ENCODE measurements around the gene ACVR1. TPM values are rescaled to one million over a fixed set of nuclear protein-coding genes. Genes with fewer than 3 reads are reported as not detected.

ACVR1 gene
- total and polyA plus RNA-seq, 2 of the 13 experiments (the other 11 are each of a cell fraction or from before 2014, with no cell fraction given), result 2.3 to 5.4 TPM

DNA sequence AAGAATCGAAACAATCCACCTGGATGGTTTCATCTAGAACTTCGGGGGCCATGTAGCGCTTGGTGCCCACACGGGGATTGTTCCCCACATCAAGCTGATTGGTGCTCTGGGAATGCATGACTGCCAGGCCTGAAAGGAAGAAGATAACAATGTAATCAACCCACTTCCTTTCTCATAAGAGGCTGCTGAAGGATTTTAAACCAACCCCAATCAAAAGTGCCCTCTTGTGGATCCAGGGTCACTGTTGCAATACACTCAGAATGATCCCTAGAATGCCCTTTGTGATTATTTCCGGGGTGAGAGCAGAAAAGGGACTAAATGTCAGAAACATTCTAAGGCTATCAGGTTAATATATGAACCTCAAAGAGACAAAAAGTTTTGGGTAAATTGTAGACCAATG lies 115.2 kb downstream of the ACVR1 start:
- ATAC-seq, result no peak
- H4K20me1 ChIP-seq (ENCODE audit: insufficient read depth, low read length), result no peaks in the 10 kb centered on the region
- H3K9ac ChIP-seq (ENCODE audit: insufficient read depth, low read depth, low read length), result no peak overlapping the region
- ChIA-PET POLR2A (no interaction called here), CTCF (ENCODE audit: low intra/inter-chr PET ratio, low total read pairs) (no interaction called here)
- H3K9me3 ChIP-seq (ENCODE audit: low read length), result peaks cover 13% of the 10 kb centered on the region
- no peak overlapping the region for H3K4me3 ChIP-seq (replicated peaks in 1 of 3; ENCODE audit: insufficient read depth in 1 of 3, low read depth in 2 of 3, low read length in 3 of 3)
- no peak for DNase-seq (ENCODE audit: low spot score)
- no peak overlapping the region for H2AFZ ChIP-seq (ENCODE audit: low read length)
- H3K79me2 ChIP-seq (ENCODE audit: insufficient read depth, low read length), result no peaks in the 10 kb centered on the region
- FAIRE-seq, result no peak
- 91% methylated on average over 5 of the region's 5 CpGs for WGBS (ENCODE audit: low lambda C conversion rate)
- H3K4me1 ChIP-seq (ENCODE audit: insufficient read depth, low read length), result no peaks in the 10 kb centered on the region
- H3K4me2 ChIP-seq (ENCODE audit: low read depth, low read length), result no peak overlapping the region
- intact Hi-C loops (cut with micrococcal nuclease; ENCODE audit: unreplicated experiment) (loop anchor here (5.0 kb wide), 1 partner anchor 264 kb away; no protein-coding TSS in a partner anchor), in situ Hi-C loops (cut with HindIII; ENCODE audit: extremely low pct_ligation_motif_present, low pct_unique_long_range_greater_than_20kb) (loop anchor here (25.0 kb wide), 1 partner anchor 274 kb away; no protein-coding TSS in a partner anchor)
- H3K36me3 ChIP-seq (replicated peaks in 1 of 2; ENCODE audit: control insufficient read depth in 1 of 2, insufficient read depth in 2 of 2, low read length in 2 of 2), result peaks cover 0 to 1% of the 10 kb centered on the region in 2 experiments; a peak in 2 of 5 replicates
- no peaks in the 10 kb centered on the region for H3K27me3 ChIP-seq (ENCODE audit: control insufficient read depth in 1 of 2, insufficient read depth in 2 of 2, low read length in 2 of 2)
- no peak overlapping the region for H3K27ac ChIP-seq (ENCODE audit: extremely low read length, insufficient read depth, low read length)
- no TSS peak for BruUV-seq (replicated peaks)
- TF ChIP-seq TRAFD1 (CRISPR knock-in tag; IDR thresholded peaks at IDR 0.05; ENCODE audit: borderline replicate concordance), result no peak
- TF ChIP-seq, protein P1, sequence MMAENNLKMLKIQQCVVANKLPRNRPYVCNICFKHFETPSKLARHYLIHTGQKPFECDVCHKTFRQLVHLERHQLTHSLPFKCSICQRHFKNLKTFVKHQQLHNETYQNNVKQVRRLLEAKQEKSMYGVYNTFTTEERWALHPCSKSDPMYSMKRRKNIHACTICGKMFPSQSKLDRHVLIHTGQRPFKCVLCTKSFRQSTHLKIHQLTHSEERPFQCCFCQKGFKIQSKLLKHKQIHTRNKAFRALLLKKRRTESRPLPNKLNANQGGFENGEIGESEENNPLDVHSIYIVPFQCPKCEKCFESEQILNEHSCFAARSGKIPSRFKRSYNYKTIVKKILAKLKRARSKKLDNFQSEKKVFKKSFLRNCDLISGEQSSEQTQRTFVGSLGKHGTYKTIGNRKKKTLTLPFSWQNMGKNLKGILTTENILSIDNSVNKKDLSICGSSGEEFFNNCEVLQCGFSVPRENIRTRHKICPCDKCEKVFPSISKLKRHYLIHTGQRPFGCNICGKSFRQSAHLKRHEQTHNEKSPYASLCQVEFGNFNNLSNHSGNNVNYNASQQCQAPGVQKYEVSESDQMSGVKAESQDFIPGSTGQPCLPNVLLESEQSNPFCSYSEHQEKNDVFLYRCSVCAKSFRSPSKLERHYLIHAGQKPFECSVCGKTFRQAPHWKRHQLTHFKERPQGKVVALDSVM (CRISPR knock-in tag; IDR thresholded peaks at IDR 0.05), result no peak
- TF ChIP-seq, protein P2, sequence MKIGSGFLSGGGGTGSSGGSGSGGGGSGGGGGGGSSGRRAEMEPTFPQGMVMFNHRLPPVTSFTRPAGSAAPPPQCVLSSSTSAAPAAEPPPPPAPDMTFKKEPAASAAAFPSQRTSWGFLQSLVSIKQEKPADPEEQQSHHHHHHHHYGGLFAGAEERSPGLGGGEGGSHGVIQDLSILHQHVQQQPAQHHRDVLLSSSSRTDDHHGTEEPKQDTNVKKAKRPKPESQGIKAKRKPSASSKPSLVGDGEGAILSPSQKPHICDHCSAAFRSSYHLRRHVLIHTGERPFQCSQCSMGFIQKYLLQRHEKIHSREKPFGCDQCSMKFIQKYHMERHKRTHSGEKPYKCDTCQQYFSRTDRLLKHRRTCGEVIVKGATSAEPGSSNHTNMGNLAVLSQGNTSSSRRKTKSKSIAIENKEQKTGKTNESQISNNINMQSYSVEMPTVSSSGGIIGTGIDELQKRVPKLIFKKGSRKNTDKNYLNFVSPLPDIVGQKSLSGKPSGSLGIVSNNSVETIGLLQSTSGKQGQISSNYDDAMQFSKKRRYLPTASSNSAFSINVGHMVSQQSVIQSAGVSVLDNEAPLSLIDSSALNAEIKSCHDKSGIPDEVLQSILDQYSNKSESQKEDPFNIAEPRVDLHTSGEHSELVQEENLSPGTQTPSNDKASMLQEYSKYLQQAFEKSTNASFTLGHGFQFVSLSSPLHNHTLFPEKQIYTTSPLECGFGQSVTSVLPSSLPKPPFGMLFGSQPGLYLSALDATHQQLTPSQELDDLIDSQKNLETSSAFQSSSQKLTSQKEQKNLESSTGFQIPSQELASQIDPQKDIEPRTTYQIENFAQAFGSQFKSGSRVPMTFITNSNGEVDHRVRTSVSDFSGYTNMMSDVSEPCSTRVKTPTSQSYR (CRISPR knock-in tag; IDR thresholded peaks at IDR 0.05; ENCODE audit: borderline replicate concordance), result no peak
- no peak for TF ChIP-seq ZNF788 (CRISPR knock-in tag; IDR thresholded peaks at IDR 0.05; ENCODE audit: borderline replicate concordance)
- TF ChIP-seq FOSL1 (CRISPR knock-in tag; IDR thresholded peaks at IDR 0.05; ENCODE audit: borderline replicate concordance), result no peak
- no peak for TF ChIP-seq ZUFSP (CRISPR knock-in tag; IDR thresholded peaks at IDR 0.05; ENCODE audit: borderline replicate concordance)
- no peak for TF ChIP-seq NFAT5 (CRISPR knock-in tag; IDR thresholded peaks at IDR 0.05)
- TF ChIP-seq HDAC1 (CRISPR knock-in tag; IDR thresholded peaks at IDR 0.05), result no peak
